HepG2 (cell line): ENCODE measurements around the gene EPO. TPM values are rescaled to one million over a fixed set of nuclear protein-coding genes. Genes with fewer than 3 reads are reported as not detected.

ENCODE experiments used
- AFF4 ChIP-seq: sonication (generic); formaldehyde crosslinking; IDR thresholded peaks from 2 replicates; pipeline ENCODE4 v1.4.0; 2020; ENCODE audit warnings: missing genetic modification reagents
- CAMTA2 ChIP-seq: sonication (generic); formaldehyde crosslinking; IDR thresholded peaks from 2 replicates; pipeline ENCODE4 v1.4.0; 2020; ENCODE audit warnings: mild to moderate bottlenecking, missing genetic modification reagents, borderline replicate concordance
- ELF1 ChIP-seq: sonication (generic); formaldehyde crosslinking; IDR thresholded peaks from 2 replicates; pipeline ENCODE4 v1.4.0; 2020; ENCODE audit warnings: missing genetic modification reagents
- FIP1L1 ChIP-seq: fragments of 200-400 bp; formaldehyde crosslinking; IDR thresholded peaks from 2 replicates; pipeline ENCODE4 v1.6.1; 2018; ENCODE audit warnings: low read depth, mild to moderate bottlenecking, low read length, moderate library complexity, borderline replicate concordance; ENCODE audit not compliant: insufficient read depth
- GMEB1 ChIP-seq: sonication (generic); formaldehyde crosslinking; IDR thresholded peaks from 2 replicates; pipeline ENCODE4 v1.5.1; 2020; ENCODE audit warnings: missing genetic modification reagents, mild to moderate bottlenecking, borderline replicate concordance
- JUND ChIP-seq: sonication (generic); formaldehyde crosslinking; IDR thresholded peaks from 2 replicates; pipeline ENCODE4 v1.8.0; 2022; ENCODE audit warnings: mild to moderate bottlenecking, missing genetic modification reagents
- PBX3 ChIP-seq: sonication (generic); formaldehyde crosslinking; IDR thresholded peaks from 2 replicates; pipeline ENCODE4 v1.8.1; 2023; ENCODE audit warnings: missing genetic modification reagents, inconsistent platforms, borderline replicate concordance
- POGK ChIP-seq: sonication (generic); formaldehyde crosslinking; conservative IDR thresholded peaks from 2 replicates; pipeline ENCODE4 v1.8.0; 2022; ENCODE audit warnings: mild to moderate bottlenecking, moderate library complexity, missing genetic modification reagents
- SP2 ChIP-seq: sonication (generic); formaldehyde crosslinking; IDR thresholded peaks from 2 replicates; pipeline ENCODE4 v1.5.1; 2020; ENCODE audit warnings: mild to moderate bottlenecking, missing genetic modification reagents
- XRCC5 ChIP-seq: fragments of 200-400 bp; formaldehyde crosslinking; optimal IDR thresholded peaks from 2 replicates; pipeline ENCODE3; 2017; ENCODE audit warnings: mild to moderate bottlenecking, low read length
- ZNF275 ChIP-seq: sonication (generic); formaldehyde crosslinking; IDR thresholded peaks from 2 replicates; pipeline ENCODE4 v1.8.0; 2022; ENCODE audit warnings: missing genetic modification reagents, mild to moderate bottlenecking, inconsistent platforms, borderline replicate concordance
- ZNF282 ChIP-seq: fragments of 450-650 bp; IDR thresholded peaks from 2 replicates; pipeline ENCODE4 v1.6.1; 2018; ENCODE audit not compliant: partially characterized antibody
- ZNF710 ChIP-seq: sonication (generic); formaldehyde crosslinking; IDR thresholded peaks from 2 replicates; pipeline ENCODE4 v1.5.0; 2020; ENCODE audit warnings: mild to moderate bottlenecking, missing genetic modification reagents, borderline replicate concordance
- ZNF839 ChIP-seq: sonication (generic); formaldehyde crosslinking; IDR thresholded peaks from 2 replicates; pipeline ENCODE4 v1.4.0; 2020; ENCODE audit warnings: missing genetic modification reagents, mild to moderate bottlenecking, borderline replicate concordance
- polyA plus RNA-seq, 8 experiments: library from polyadenylated mRNA; depleted of rRNA in 3 of 8; stranded (reverse) in 7 of 8; unstranded in 1 of 8; fragments of >200 nt; fragmentation: Illumina TruSeq in 4 of 8; extraction: Trizol in 4 of 8; gene quantifications; 2 replicates each; pipeline versions ENCODE4 v1.2.1 to v1.2.3, GENCODE V29; 2011 to 2016; ENCODE audit warnings: low read depth in 4 of 8, missing spikeins in 1 of 8, mixed read lengths in 1 of 8; ENCODE audit not compliant: insufficient read depth in 1 of 8
- total RNA-seq, 5 experiments: library from RNA; depleted of rRNA; stranded (reverse); fragments of >200 nt; fragmentation: Illumina TruSeq; extraction: Trizol; gene quantifications; 2 replicates each; pipeline ENCODE4 v1.2.3, GENCODE V29; 2016; ENCODE audit warnings: low read depth in 1 of 5

Gene EPO
- total and polyA plus RNA-seq, 2 of the 13 experiments (the other 11 are each of a cell fraction or from before 2014, with no cell fraction given) = 10.3 to 25.7 TPM

- TF ChIP-seq ZNF275 (no peak), ZNF282 (no peak), ELF1 (CRISPR knock-in tag) (no peak), ZNF710 (CRISPR knock-in tag) (no peak), ZNF839 (CRISPR knock-in tag) (no peak), POGK (CRISPR knock-in tag) (no peak), CAMTA2 (no peak), PBX3 (CRISPR knock-in tag) (no peak), GMEB1 (CRISPR knock-in tag) (no peak), SP2 (CRISPR knock-in tag) (no peak), AFF4 (CRISPR knock-in tag) (no peak), FIP1L1 (no peak), XRCC5 (no peak), JUND (CRISPR knock-in tag) (no peak)
These were observed 28.3 kb upstream of the EPO start (continued) for GRCh38 chr7:100691676-100692577.
